ENCODE measurements around the gene CREB5.

Gene CREB5

GRCh38 chr7:28547115-28547514 lies 134.8 kb downstream of the CREB5 start:
- TF ChIP-seq RARB (CRISPR knock-in tag; IDR thresholded peaks at IDR 0.05), result no peak
- no peak for ATAC-seq

- no peak for ATAC-seq
- TF ChIP-seq ZC3H10 (CRISPR knock-in tag; IDR thresholded peaks at IDR 0.05), result no peak
- no peak for TF ChIP-seq ZFP3 (CRISPR knock-in tag; IDR thresholded peaks at IDR 0.05)
- TF ChIP-seq ZNF70 (CRISPR knock-in tag; IDR thresholded peaks at IDR 0.05), result no peak
- TF ChIP-seq TSHZ2 (CRISPR knock-in tag; IDR thresholded peaks at IDR 0.05), result no peak
- no peak for TF ChIP-seq BACH2 (CRISPR knock-in tag; IDR thresholded peaks at IDR 0.05; ENCODE audit: borderline replicate concordance)
These were observed 136.1 kb downstream of the CREB5 start for GRCh38 chr7:28548416-28548815.

GRCh38 chr7:28549998-28550397 lies 137.7 kb downstream of the CREB5 start:
- TF ChIP-seq PATZ1 (CRISPR knock-in tag; IDR thresholded peaks at IDR 0.05; ENCODE audit: borderline replicate concordance) (no peak), SNAI2 (CRISPR knock-in tag; IDR thresholded peaks at IDR 0.05) (no peak), TCF4 (CRISPR knock-in tag; IDR thresholded peaks at IDR 0.05; ENCODE audit: borderline replicate concordance) (no peak), OSR1 (CRISPR knock-in tag; IDR thresholded peaks at IDR 0.05) (no peak), ZFP30 (CRISPR knock-in tag; IDR thresholded peaks at IDR 0.05) (no peak)
- no peak for ATAC-seq

- no peak for ATAC-seq
- no peak for TF ChIP-seq GLIS3 (CRISPR knock-in tag; IDR thresholded peaks at IDR 0.05)
- TF ChIP-seq TOX (CRISPR knock-in tag; IDR thresholded peaks at IDR 0.05; ENCODE audit: borderline replicate concordance), result no peak
- TF ChIP-seq RARB (CRISPR knock-in tag; IDR thresholded peaks at IDR 0.05), result no peak
- no peak for TF ChIP-seq CSDC2 (CRISPR knock-in tag; IDR thresholded peaks at IDR 0.05)
- no peak for TF ChIP-seq ISL1 (CRISPR knock-in tag; IDR thresholded peaks at IDR 0.05)
- TF ChIP-seq TSHZ2 (CRISPR knock-in tag; IDR thresholded peaks at IDR 0.05), result no peak
- TF ChIP-seq OSR1 (CRISPR knock-in tag; IDR thresholded peaks at IDR 0.05), result no peak
- no peak for TF ChIP-seq ZNF8 (CRISPR knock-in tag; IDR thresholded peaks at IDR 0.05)
- TF ChIP-seq POU6F1 (CRISPR knock-in tag; IDR thresholded peaks at IDR 0.05; ENCODE audit: borderline replicate concordance, low read depth), result no peak
- no peak for TF ChIP-seq CREB5 (CRISPR knock-in tag; IDR thresholded peaks at IDR 0.05; ENCODE audit: low read depth)
- no peak for TF ChIP-seq ZNF565 (CRISPR knock-in tag; conservative IDR thresholded peaks at IDR 0.05; ENCODE audit: low read depth)
- no peak for TF ChIP-seq SNAI2 (CRISPR knock-in tag; IDR thresholded peaks at IDR 0.05)
- no peak for TF ChIP-seq ZFP3 (CRISPR knock-in tag; IDR thresholded peaks at IDR 0.05)
These were observed 138.4 kb downstream of the CREB5 start for GRCh38 chr7:28550580-28551186.

Measured in SK-N-SH treated with all-trans-retinoic acid at 6 μM for 48 hours (cell line).